GM12878 (cell line): ENCODE results near the gene OSM. TPM values are rescaled to one million over a fixed set of nuclear protein-coding genes. Genes with fewer than 3 reads are reported as not detected.

Experiments
- ATAC-seq: fragments of 200-7000 bp; cut with Tn5 transposase; 3 replicates; pipeline ENCODE4 v1.9.1; 2020; ENCODE audit warnings: mild to moderate bottlenecking, moderate library complexity
- BruUV-seq: library from RNA; stranded (reverse); fragments of 400-500 nt; replicated peaks from 2 replicates; lab custom pipeline; 2021; lab: Mats Ljungman, UMichigan
- CTCF ChIA-PET: fragments of 300-600 bp; sonication (Branson Sonifier 250); formaldehyde crosslinking; extraction: SDS; loops from one replicate; lab custom pipeline; 2021; ENCODE audit warnings: inconsistent platforms; lab: Yijun Ruan, JAX
- POLR2A ChIA-PET: fragments of 350-600 bp; formaldehyde crosslinking; extraction: SDS; loops from one replicate; lab custom pipeline; 2021; ENCODE audit warnings: inconsistent platforms; lab: Charles Lee
- RAD21 ChIA-PET: fragments of 300-600 bp; sonication (Branson Sonifier 250); formaldehyde crosslinking; loops from one replicate; lab custom pipeline; 2023; ENCODE audit warnings: antibody characterized with exemption; ENCODE audit not compliant: unreplicated experiment; lab: Charles Lee
- SMC1A ChIA-PET: fragments of 300-600 bp; sonication (Branson Sonifier 250); formaldehyde crosslinking; loops from one replicate; lab custom pipeline; 2023; ENCODE audit not compliant: unreplicated experiment, uncharacterized antibody; lab: Charles Lee
- DNase-seq: peaks from one replicate; pipeline ENCODE4 v3.0.0-alpha.2; 2011; ENCODE audit warnings: low read depth, low spot score
- FAIRE-seq: peaks from 3 replicates; lab custom pipeline; 2011; peaks lifted over from hg19 to GRCh38; lab: Jason Lieb, UNC
- H2AFZ ChIP-seq: 2 replicates; pipeline ENCODE4 v1.6.0; 2011; ENCODE audit warnings: low read depth, low read length, control low read depth; ENCODE audit not compliant: control insufficient read depth
- H3K27ac ChIP-seq: 2 replicates; pipeline ENCODE4 v1.5.1; 2011; ENCODE audit warnings: control low read depth; ENCODE audit not compliant: control insufficient read depth, insufficient read depth
- H3K27me3 ChIP-seq, 2 experiments: replicated peaks in 1 of 2; 2 replicates each; pipeline versions ENCODE4 v1.6.0 to v1.6.1; 2011; ENCODE audit warnings: low read length in 1 of 2; ENCODE audit not compliant: control insufficient read depth in 2 of 2, insufficient read depth in 2 of 2
- H3K36me3 ChIP-seq, 2 experiments: 2 replicates each; pipeline ENCODE4 v1.5.1; 2011; ENCODE audit warnings: low read length in 1 of 2; ENCODE audit not compliant: control insufficient read depth in 2 of 2, insufficient read depth in 2 of 2
- H3K4me1 ChIP-seq: 2 replicates; pipeline ENCODE4 v1.6.1; 2011; ENCODE audit warnings: mild to moderate bottlenecking, low read length, moderate library complexity, mixed read lengths; ENCODE audit not compliant: control insufficient read depth, insufficient read depth
- H3K4me2 ChIP-seq: 2 replicates; pipeline ENCODE4 v1.6.0; 2011; ENCODE audit warnings: control low read depth; ENCODE audit not compliant: control insufficient read depth, insufficient read depth
- H3K4me3 ChIP-seq: fragments of 200-600 bp; sonication (generic); 2 replicates; pipeline ENCODE4 v1.5.1; 2016
- H3K79me2 ChIP-seq: 2 replicates; pipeline ENCODE4 v1.6.0; 2011; ENCODE audit warnings: low read length; ENCODE audit not compliant: control insufficient read depth, insufficient read depth
- H3K9ac ChIP-seq: 2 replicates; pipeline ENCODE4 v1.8.0; 2011; ENCODE audit warnings: low read length, control low read depth, mixed read lengths; ENCODE audit not compliant: control insufficient read depth, insufficient read depth
- H3K9me3 ChIP-seq: replicated peaks from 3 replicates; pipeline ENCODE4 v1.5.1; 2011; ENCODE audit warnings: mild to moderate bottlenecking, low read length; ENCODE audit not compliant: control insufficient read depth, insufficient read depth
- H4K20me1 ChIP-seq: 2 replicates; pipeline ENCODE4 v1.6.0; 2011; ENCODE audit not compliant: control insufficient read depth, insufficient read depth
- ATF7 ChIP-seq: fragments of 450-650 bp; IDR thresholded peaks from 2 replicates; pipeline ENCODE4 v1.6.1; 2016; ENCODE audit warnings: low read depth, mild to moderate bottlenecking
- CBX3 ChIP-seq: fragments of 200-600 bp; sonication (generic); IDR thresholded peaks from 2 replicates; pipeline ENCODE4 v1.6.1; 2016; ENCODE audit warnings: low read depth, borderline replicate concordance
- E2F8 ChIP-seq: fragments of 450-650 bp; IDR thresholded peaks from 2 replicates; pipeline ENCODE4 v1.6.1; 2018; ENCODE audit warnings: mild to moderate bottlenecking, low read depth, moderate library complexity; ENCODE audit not compliant: partially characterized antibody
- HCFC1 ChIP-seq: fragments of 150-350 bp; IDR thresholded peaks from 2 replicates; pipeline ENCODE4 v1.6.1; 2014; ENCODE audit warnings: low read length
- IRF4 ChIP-seq: IDR thresholded peaks from 2 replicates; pipeline ENCODE4 v1.6.1; 2011; ENCODE audit warnings: low read depth, low read length
- MTA2 ChIP-seq: fragments of 450-650 bp; IDR thresholded peaks from 2 replicates; pipeline ENCODE4 v1.6.1; 2016; ENCODE audit warnings: low read depth, mild to moderate bottlenecking, moderate library complexity
- MXI1 ChIP-seq: fragments of 150-350 bp; IDR thresholded peaks from 2 replicates; pipeline ENCODE4 v1.6.1; 2011; ENCODE audit warnings: low read depth, mild to moderate bottlenecking, inconsistent platforms, low read length, improper control_type of control experiment
- NR2C1 ChIP-seq: fragments of 450-650 bp; IDR thresholded peaks from 2 replicates; pipeline ENCODE4 v1.6.1; 2017; ENCODE audit warnings: antibody characterized with exemption, mild to moderate bottlenecking, moderate library complexity
- POLR2AphosphoS5 ChIP-seq: IDR thresholded peaks from 2 replicates; pipeline ENCODE4 v1.6.1; 2011; ENCODE audit warnings: mild to moderate bottlenecking, low read length, inconsistent platforms
- PRDM15 ChIP-seq: fragments of 450-650 bp; formaldehyde crosslinking; IDR thresholded peaks from 2 replicates; pipeline ENCODE4 v1.4.0; 2020; ENCODE audit warnings: mild to moderate bottlenecking, moderate library complexity
- ZNF217 ChIP-seq: fragments of 450-650 bp; IDR thresholded peaks from 2 replicates; pipeline ENCODE4 v1.6.1; 2017; ENCODE audit warnings: antibody characterized with exemption, mild to moderate bottlenecking
- ZSCAN29 ChIP-seq: fragments of 450-650 bp; IDR thresholded peaks from 2 replicates; pipeline ENCODE4 v1.6.1; 2017; ENCODE audit warnings: mild to moderate bottlenecking, moderate library complexity
- WGBS: methylation state at CpG from one replicate; pipeline ENCODE4 v1.1.6; 2016; ENCODE audit warnings: low lambda C conversion rate; ENCODE audit not compliant: insufficient replicate concordance, insufficient coverage; ENCODE audit errors: missing lambda C conversion rate; 5-methylcytosine and 5-hydroxymethylcytosine counted together
- in situ Hi-C: fragments of 300-500 bp; cut with MboI; formaldehyde crosslinking; loops from 9 replicates; pipeline ENCODE4 v1.14.3; 2018; ENCODE audit warnings: mixed read lengths
- intact Hi-C: fragments of 100-400 bp; cut with micrococcal nuclease; formaldehyde crosslinking; loops from one replicate; pipeline ENCODE4 v1.14.2; 2022; ENCODE audit not compliant: unreplicated experiment
- polyA plus RNA-seq, 11 experiments: library from polyadenylated mRNA; depleted of rRNA in 4 of 11; unstranded in 6 of 11; stranded (reverse) in 5 of 11; fragments of >200 nt; fragmentation: Nextera tagmentation in 4 of 11; fragmentation: Illumina TruSeq in 1 of 11; extraction: Ambion mirVana in 4 of 11; extraction: Trizol in 1 of 11; gene quantifications; 1 replicate in 1 of 11; 2 replicates in 10 of 11; pipeline versions ENCODE4 v1.2.1 to v1.2.3, GENCODE V29; 2011 to 2016; ENCODE audit warnings: inconsistent platforms in 2 of 11, missing spikeins in 2 of 11, low read depth in 1 of 11
- total RNA-seq, 4 experiments: library from RNA; depleted of rRNA in 3 of 4; stranded (reverse); fragments of >200 nt in 3 of 4; fragmentation: Illumina TruSeq in 1 of 4; extraction: Trizol in 1 of 4; gene quantifications; 2 replicates each; pipeline versions ENCODE4 v1.2.1 to v1.2.3, GENCODE V29; 2013 to 2021

Gene OSM
- total and polyA plus RNA-seq, 10 of the 15 experiments (the other 5 are each of a cell fraction or from before 2014, with no cell fraction given): 0.06 to 1.4 (median 0.59) TPM

- TF ChIP-seq E2F8 (no peak), POLR2AphosphoS5 (no peak), HCFC1 (no peak), NR2C1 (no peak), ATF7 (no peak), ZSCAN29 (no peak), CBX3 (no peak), ZNF217 (no peak)
Measured at GRCh38 chr22:30230787-30231461, 35.7 kb downstream of the OSM start (continued).

- Histone ChIP-seq H3K4me2 (no peak overlapping the region), H3K79me2 (no peaks in the 10 kb centered on the region), H3K9ac (no peak overlapping the region), H4K20me1 (no peaks in the 10 kb centered on the region), H2AFZ (no peak overlapping the region), H3K36me3 (no peaks in the 10 kb centered on the region), H3K4me1 (no peaks in the 10 kb centered on the region), H3K9me3 (no peaks in the 10 kb centered on the region), H3K27me3 (no peaks in the 10 kb centered on the region), H3K27ac (no peak overlapping the region), H3K4me3 (no peak overlapping the region)
- CTCF ChIA-PET: no interaction called here
- WGBS: 25% methylated on average over 3 of the region's 3 CpGs
- BruUV-seq: no TSS peak
- RAD21 ChIA-PET: no interaction called here
- FAIRE-seq (no peak), ATAC-seq (no peak), DNase-seq (no peak)
- in situ Hi-C loops: no loop called here
- TF ChIP-seq IRF4 (no peak), MTA2 (no peak), E2F8 (no peak), MXI1 (no peak), PRDM15 (CRISPR knock-in tag) (no peak)
- intact Hi-C loops: no loop called here
- SMC1A ChIA-PET: no interaction called here
- POLR2A ChIA-PET: no interaction called here
Measured at GRCh38 chr22:30230330-30230729, 36.3 kb downstream of the OSM start.
